ENCODE results near the gene SMTNL1.

The SMTNL1 gene

GRCh38 chr11:57552479-57552878, 15.1 kb downstream of the SMTNL1 start:
- no peaks in the 10 kb centered on the region; the same call in 1 of the 2 replicates for H3K36me3 ChIP-seq (replicated peaks; ENCODE audit: insufficient read depth, low read length)

GRCh38 chr11:57555393-57555792, 18.0 kb downstream of the SMTNL1 start:
- no peak for DNase-seq
- Histone ChIP-seq H3K9me3 (replicated peaks; ENCODE audit: insufficient read depth, low read length) (no peaks in the 10 kb centered on the region), H2AFZ (ENCODE audit: low read length) (no peak overlapping the region), H3K27me3 (replicated peaks; ENCODE audit: insufficient read depth, low read length) (no peaks in the 10 kb centered on the region), H3K4me2 (ENCODE audit: low read depth, low read length) (no peak overlapping the region), H3K9ac (ENCODE audit: low read length) (no peak overlapping the region), H3K79me2 (ENCODE audit: low read length) (no peaks in the 10 kb centered on the region), H3K36me3 (replicated peaks; ENCODE audit: insufficient read depth, low read length) (no peaks in the 10 kb centered on the region; the same call in 1 of the 2 replicates), H3K4me1 (ENCODE audit: low read length) (no peaks in the 10 kb centered on the region), H3F3A (ENCODE audit: insufficient read depth, low read length) (no peaks in the 10 kb centered on the region), H3K9me2 (replicated peaks; ENCODE audit: insufficient read depth, low read length) (no peaks in the 10 kb centered on the region), H3K4me3 (ENCODE audit: low read length) (no peak overlapping the region), H3K27ac (ENCODE audit: low read length) (no peak overlapping the region), H4K20me1 (ENCODE audit: insufficient read depth, low read length) (no peaks in the 10 kb centered on the region)
- no peak for TF ChIP-seq CTCF (IDR thresholded peaks at IDR 0.05; ENCODE audit: low read length)
- no peak for TF ChIP-seq EZH2phosphoT487 (IDR thresholded peaks at IDR 0.05; ENCODE audit: low read length)
- TF ChIP-seq EZH2 (optimal IDR thresholded peaks at IDR 0.05; ENCODE audit: low read depth, low read length), result no peak

More at GRCh38 chr11:57552479-57552878, 15.1 kb downstream of the SMTNL1 start:
- Histone ChIP-seq H3K27ac (ENCODE audit: low read length) (no peak overlapping the region), H3K4me2 (ENCODE audit: low read depth, low read length) (no peak overlapping the region), H2AFZ (ENCODE audit: low read length) (no peak overlapping the region), H3K79me2 (ENCODE audit: low read length) (no peaks in the 10 kb centered on the region), H3K9ac (ENCODE audit: low read length) (no peak overlapping the region), H3K9me3 (replicated peaks; ENCODE audit: insufficient read depth, low read length) (no peaks in the 10 kb centered on the region), H4K20me1 (ENCODE audit: insufficient read depth, low read length) (no peaks in the 10 kb centered on the region), H3K9me2 (replicated peaks; ENCODE audit: insufficient read depth, low read length) (no peaks in the 10 kb centered on the region), H3F3A (ENCODE audit: insufficient read depth, low read length) (peaks cover 15% of the 10 kb centered on the region), H3K27me3 (replicated peaks; ENCODE audit: insufficient read depth, low read length) (no peaks in the 10 kb centered on the region), H3K4me3 (ENCODE audit: low read length) (no peak overlapping the region), H3K4me1 (ENCODE audit: low read length) (peaks cover 9% of the 10 kb centered on the region)
- no peak for DNase-seq
- TF ChIP-seq CTCF (IDR thresholded peaks at IDR 0.05; ENCODE audit: low read length), result no peak
- TF ChIP-seq EZH2 (optimal IDR thresholded peaks at IDR 0.05; ENCODE audit: low read depth, low read length), result no peak
- TF ChIP-seq EZH2phosphoT487 (IDR thresholded peaks at IDR 0.05; ENCODE audit: low read length), result no peak

- Histone ChIP-seq H3K9ac (ENCODE audit: low read length) (no peak overlapping the region), H3K27me3 (replicated peaks; ENCODE audit: insufficient read depth, low read length) (no peaks in the 10 kb centered on the region)
Observed at GRCh38 chr11:57556041-57556440, 18.6 kb downstream of the SMTNL1 start.

More at GRCh38 chr11:57556041-57556440, 18.6 kb downstream of the SMTNL1 start:
- Histone ChIP-seq H3K27ac (ENCODE audit: low read length) (no peak overlapping the region), H3K9me3 (replicated peaks; ENCODE audit: insufficient read depth, low read length) (no peaks in the 10 kb centered on the region), H3K4me2 (ENCODE audit: low read depth, low read length) (no peak overlapping the region), H3K4me3 (ENCODE audit: low read length) (no peak overlapping the region), H4K20me1 (ENCODE audit: insufficient read depth, low read length) (no peaks in the 10 kb centered on the region), H2AFZ (ENCODE audit: low read length) (no peak overlapping the region), H3K4me1 (ENCODE audit: low read length) (no peaks in the 10 kb centered on the region), H3K9me2 (replicated peaks; ENCODE audit: insufficient read depth, low read length) (no peaks in the 10 kb centered on the region), H3F3A (ENCODE audit: insufficient read depth, low read length) (no peaks in the 10 kb centered on the region), H3K36me3 (replicated peaks; ENCODE audit: insufficient read depth, low read length) (no peaks in the 10 kb centered on the region; the same call in 1 of the 2 replicates), H3K79me2 (ENCODE audit: low read length) (peaks cover 3% of the 10 kb centered on the region; the same call in 1 of the 2 replicates)
- no peak for TF ChIP-seq EZH2phosphoT487 (IDR thresholded peaks at IDR 0.05; ENCODE audit: low read length)
- TF ChIP-seq EZH2 (optimal IDR thresholded peaks at IDR 0.05; ENCODE audit: low read depth, low read length), result no peak
- no peak for TF ChIP-seq CTCF (IDR thresholded peaks at IDR 0.05; ENCODE audit: low read length)
- DNase-seq, result no peak

All from MM.1S (cell line).